Kidney (tissue), 14 donors: Measurements from ENCODE around the gene SLC24A5. TPM values are rescaled to one million over a fixed set of nuclear protein-coding genes. Genes with fewer than 3 reads are reported as not detected.

Source experiments
- DNase-seq, 5 donors: peaks; one replicate each; pipeline ENCODE4 v3.0.0-alpha.2; 2013 to 2020
- FAIRE-seq: peaks from 2 replicates; lab custom pipeline; 2012; peaks lifted over from hg19 to GRCh38; lab: Jason Lieb, UNC
- H3K27ac ChIP-seq, 2 donors: one replicate each; pipeline ENCODE4 v1.7.0; 2013; ENCODE audit warnings: low read depth in 2 of 2, low read length in 2 of 2, inconsistent platforms in 1 of 2
- H3K27me3 ChIP-seq: one replicate; pipeline ENCODE4 v1.7.1; 2013; ENCODE audit warnings: low read length, inconsistent platforms; ENCODE audit not compliant: control insufficient read depth, insufficient read depth
- H3K36me3 ChIP-seq, 3 donors: one replicate each; pipeline versions ENCODE4 v1.7.0 to v1.7.1; 2013; ENCODE audit warnings: low read length in 3 of 3, control low read depth in 1 of 3, inconsistent platforms in 1 of 3; ENCODE audit not compliant: insufficient read depth in 3 of 3, control insufficient read depth in 2 of 3
- H3K4me1 ChIP-seq, 3 donors: one replicate each; pipeline versions ENCODE4 v1.7.0 to v1.7.1; 2013; ENCODE audit warnings: low read length in 3 of 3, inconsistent platforms in 1 of 3, low read depth in 1 of 3; ENCODE audit not compliant: control insufficient read depth in 2 of 3, insufficient read depth in 2 of 3
- H3K4me3 ChIP-seq, 3 donors: one replicate each; pipeline versions ENCODE4 v1.7.0 to v1.8.1; 2013; ENCODE audit warnings: low read length in 3 of 3, control low read depth in 1 of 3, inconsistent platforms in 1 of 3
- H3K9ac ChIP-seq, 3 donors: one replicate each; pipeline versions ENCODE4 v1.7.0 to v1.7.1; 2013; ENCODE audit warnings: low read length in 3 of 3, control low read depth in 1 of 3, inconsistent platforms in 1 of 3
- H3K9me3 ChIP-seq, 3 donors: one replicate each; pipeline versions ENCODE4 v1.7.0 to v1.7.1; 2013; ENCODE audit warnings: low read length in 3 of 3, control low read depth in 1 of 3, inconsistent platforms in 1 of 3; ENCODE audit not compliant: control insufficient read depth in 2 of 3, insufficient read depth in 1 of 3
- CTCF ChIP-seq: IDR thresholded peaks from 3 replicates; pipeline ENCODE4 v1.5.1; 2012; ENCODE audit warnings: mild to moderate bottlenecking, moderate library complexity, borderline replicate concordance; ENCODE audit not compliant: insufficient read depth; ENCODE audit errors: extremely low read depth
- intact Hi-C: fragments of 100-400 bp; cut with DNase I; formaldehyde crosslinking; loops from one replicate; pipeline ENCODE4 v1.11.1; 2022
- polyA plus RNA-seq: library from polyadenylated mRNA; stranded (reverse); fragments of 350-450 nt; fragmentation: Illumina TruSeq; extraction: RNeasy Lipid Tissue Mini Kit (QIAGEN cat#74804); gene quantifications from one replicate; pipeline ENCODE4 v1.2.3, GENCODE V29; 2014; ENCODE audit warnings: low read depth, low replicate concordance; ENCODE audit not compliant: insufficient read depth
- total RNA-seq: library from RNA; stranded (reverse); fragmentation: NEBNext Ultra II Directional; extraction: Animal tissue kit (Norgen Biotek cat#: 25700); gene quantifications from one replicate; pipeline ENCODE4 v1.2.1, GENCODE V29; 2021
- donor health status: control.
- donor health status: control.
- donor health status: control.
- donor health status: control.
- donor health status: control.
- donor health status: DM: yes; HTN: yes; CAD: no.
- donor health status: Normal renal cell carcinoma (clear cell type).

Gene SLC24A5
- total and polyA plus RNA-seq, 2 donors from 2014 or later: not detected

- H3K27ac ChIP-seq: no peak overlapping the region
- intact Hi-C loops: no loop called here
- H3K9ac ChIP-seq: no peak overlapping the region
- H3K4me1 ChIP-seq: peaks cover 0 to 4% (median 0%) of the 10 kb centered on the region in 3 donors
- no peaks in the 10 kb centered on the region for H3K27me3 ChIP-seq
- no peaks in the 10 kb centered on the region for H3K36me3 ChIP-seq
- no peak for DNase-seq
- no peak overlapping the region for H3K4me3 ChIP-seq
- no peak for FAIRE-seq
- TF ChIP-seq CTCF: no peak
- no peaks in the 10 kb centered on the region for H3K9me3 ChIP-seq
Observed at GRCh38 chr15:48085591-48085930, 35.2 kb upstream of the SLC24A5 start.

- no peak for TF ChIP-seq CTCF
- DNase-seq: no peak
- intact Hi-C loops: no loop called here
- no peaks in the 10 kb centered on the region for H3K36me3 ChIP-seq
- no peak for FAIRE-seq
- no peak overlapping the region for H3K27ac ChIP-seq
- no peaks in the 10 kb centered on the region for H3K9me3 ChIP-seq
- no peak overlapping the region for H3K4me3 ChIP-seq
- no peak overlapping the region for H3K9ac ChIP-seq
- H3K27me3 ChIP-seq: no peaks in the 10 kb centered on the region
- peaks cover 0 to 4% (median 0%) of the 10 kb centered on the region in 3 donors for H3K4me1 ChIP-seq
Observed at GRCh38 chr15:48086133-48086532, 34.7 kb upstream of the SLC24A5 start.

GRCh38 chr15:48086576-48086975 is 34.2 kb upstream of the SLC24A5 start:
- no peaks in the 10 kb centered on the region for H3K27me3 ChIP-seq
- peak in 2 of 5 donors; percentile 43 to 71 for DNase-seq
- TF ChIP-seq CTCF: no peak

GRCh38 chr15:48087844-48088243 is 32.9 kb upstream of the SLC24A5 start:
- H3K4me1 ChIP-seq: peaks cover 0 to 4% (median 0%) of the 10 kb centered on the region in 3 donors
- no peaks in the 10 kb centered on the region for H3K27me3 ChIP-seq
- DNase-seq (no peak), FAIRE-seq (no peak)
- intact Hi-C loops: no loop called here
- no peak overlapping the region for H3K27ac ChIP-seq
- H3K4me3 ChIP-seq: no peak overlapping the region
- TF ChIP-seq CTCF: no peak
- H3K9me3 ChIP-seq: no peaks in the 10 kb centered on the region
- no peak overlapping the region for H3K9ac ChIP-seq
- no peaks in the 10 kb centered on the region for H3K36me3 ChIP-seq

More at GRCh38 chr15:48086576-48086975, 34.2 kb upstream of the SLC24A5 start:
- Histone ChIP-seq H3K27ac (no peak overlapping the region), H3K9me3 (no peaks in the 10 kb centered on the region), H3K9ac (no peak overlapping the region), H3K4me1 (peaks cover 0 to 4% (median 0%) of the 10 kb centered on the region in 3 donors), H3K36me3 (no peaks in the 10 kb centered on the region), H3K4me3 (no peak overlapping the region)
- FAIRE-seq: no peak
- intact Hi-C loops: no loop called here
